Activated T-helper 17 cell treated with anti-CD3 and anti-CD28 coated beads, Interleukin-2, amount 50 U/mL, for 72 hours (primary cell): Measurements from ENCODE around the gene OR8S1. TPM values are rescaled to one million over a fixed set of nuclear protein-coding genes. Genes with fewer than 3 reads are reported as not detected.
"Not testable (repeated sequence)": the region's sequence is repeated elsewhere in the genome, so short reads cannot be mapped to it uniquely, and the experiment has no call there.

Experiments
- ATAC-seq: fragments of 150-1000 bp; cut with Tn5 transposase; replicated peaks from 2 replicates; pipeline ENCODE4 v1.10.0; 2021; ENCODE audit warnings: mild to moderate bottlenecking, moderate library complexity
- H3K27ac Mint-ChIP-seq: one replicate; pipeline ENCODE4 v1.8.0; 2022; ENCODE audit warnings: mixed read lengths
- H3K27me3 Mint-ChIP-seq: one replicate; pipeline ENCODE4 v1.8.0; 2022; ENCODE audit warnings: mixed read lengths
- H3K36me3 Mint-ChIP-seq: one replicate; pipeline ENCODE4 v1.8.0; 2022; ENCODE audit warnings: low read depth, mild to moderate bottlenecking, mixed read lengths
- H3K4me1 Mint-ChIP-seq: one replicate; pipeline ENCODE4 v1.8.0; 2022; ENCODE audit warnings: mixed read lengths
- H3K4me3 Mint-ChIP-seq: one replicate; pipeline ENCODE4 v1.8.0; 2022; ENCODE audit warnings: mild to moderate bottlenecking, mixed read lengths
- H3K9me3 Mint-ChIP-seq: one replicate; pipeline ENCODE4 v1.8.0; 2022; ENCODE audit warnings: mixed read lengths
- total RNA-seq, 2 donors: library from RNA; stranded (reverse); gene quantifications; one replicate each; pipeline ENCODE4 v1.2.3, GENCODE V29; 2022

OR8S1 gene, protein sequence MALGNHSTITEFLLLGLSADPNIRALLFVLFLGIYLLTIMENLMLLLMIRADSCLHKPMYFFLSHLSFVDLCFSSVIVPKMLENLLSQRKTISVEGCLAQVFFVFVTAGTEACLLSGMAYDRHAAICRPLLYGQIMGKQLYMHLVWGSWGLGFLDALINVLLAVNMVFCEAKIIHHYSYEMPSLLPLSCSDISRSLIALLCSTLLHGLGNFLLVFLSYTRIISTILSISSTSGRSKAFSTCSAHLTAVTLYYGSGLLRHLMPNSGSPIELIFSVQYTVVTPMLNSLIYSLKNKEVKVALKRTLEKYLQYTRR
- total RNA-seq = not detected

DNA sequence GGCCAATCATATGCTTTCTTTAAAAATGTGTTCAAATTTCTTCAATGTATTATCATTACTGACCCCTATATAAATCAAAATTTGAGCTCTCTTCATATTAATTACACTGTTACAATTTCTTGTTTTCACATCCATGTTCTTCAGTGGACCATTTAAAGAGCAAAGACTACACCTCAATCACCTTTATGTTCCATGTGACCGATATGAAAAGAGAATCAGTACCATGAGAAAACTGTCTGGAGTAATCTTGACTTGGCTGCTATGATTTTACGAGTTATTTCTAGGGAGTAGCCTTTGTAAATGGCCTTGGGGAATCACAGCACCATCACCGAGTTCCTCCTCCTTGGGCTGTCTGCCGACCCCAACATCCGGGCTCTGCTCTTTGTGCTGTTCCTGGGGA is at the start of gene OR8S1:
TSS of gene OR8S1 (plus strand) at position 301 of the 400 bp plus-strand sequence. CDS start at position 301, 0 bp downstream.
- H3K4me3 Mint-ChIP-seq = no peak within 1 kb of the TSS
- no peaks in the 10 kb centered on the region for H3K9me3 Mint-ChIP-seq
- no peak for ATAC-seq
- no peaks in the 10 kb centered on the region for H3K4me1 Mint-ChIP-seq
- peaks cover 7% of the 10 kb centered on the region for H3K27me3 Mint-ChIP-seq
- no peak within 1 kb of the TSS for H3K27ac Mint-ChIP-seq
- no peaks in the 10 kb centered on the region for H3K36me3 Mint-ChIP-seq

GRCh38 chr12:48482198-48482597 is 43.2 kb upstream of the OR8S1 start, which contains the start of gene C12orf54:
Gene C12orf54, plus strand, starts transcription at chr12:48482498. Its CDS starts 799 bp downstream, at chr12:48483297.
- Mint-ChIP-seq H3K27ac (no peak within 1 kb of the TSS), H3K27me3 (peaks cover 6% of the 10 kb centered on the region), H3K9me3 (no peaks in the 10 kb centered on the region), H3K36me3 (no peaks in the 10 kb centered on the region), H3K4me3 (no peak within 1 kb of the TSS), H3K4me1 (no peaks in the 10 kb centered on the region)
- no peak for ATAC-seq

DNA sequence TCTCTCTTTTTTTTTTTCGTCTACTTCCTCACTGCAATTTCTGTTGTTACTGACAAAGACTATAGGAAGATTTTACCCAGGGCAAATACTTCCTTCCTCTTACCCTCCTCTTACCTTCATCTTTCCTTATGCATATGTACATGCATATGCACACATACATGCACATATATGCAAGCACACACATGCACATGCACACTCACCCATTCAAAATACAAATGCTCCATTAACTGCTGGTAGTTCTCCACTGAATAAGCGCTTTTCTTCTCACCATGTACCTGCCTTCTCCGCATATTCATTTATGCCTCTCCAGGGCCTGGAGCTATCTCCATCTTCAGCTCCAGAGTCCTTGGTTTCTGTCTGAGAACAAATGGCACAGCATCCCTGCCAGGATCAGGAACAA is 42.5 kb upstream of the OR8S1 start:
- H3K9me3 Mint-ChIP-seq = no peaks in the 10 kb centered on the region
- H3K4me3 Mint-ChIP-seq = no peak overlapping the region
- no peak overlapping the region for H3K27ac Mint-ChIP-seq
- H3K36me3 Mint-ChIP-seq = no peaks in the 10 kb centered on the region
- H3K4me1 Mint-ChIP-seq = no peaks in the 10 kb centered on the region
- H3K27me3 Mint-ChIP-seq = peaks cover 6% of the 10 kb centered on the region
- no peak for ATAC-seq

- no peak overlapping the region for H3K27ac Mint-ChIP-seq
- H3K27me3 Mint-ChIP-seq = peaks cover 6% of the 10 kb centered on the region
- H3K4me3 Mint-ChIP-seq = no peak overlapping the region
- no peak for ATAC-seq
- H3K36me3 Mint-ChIP-seq = no peaks in the 10 kb centered on the region
- no peaks in the 10 kb centered on the region for H3K9me3 Mint-ChIP-seq
- peaks cover 6% of the 10 kb centered on the region for H3K4me1 Mint-ChIP-seq
Measured at GRCh38 chr12:48486261-48486660, 39.2 kb upstream of the OR8S1 start.

DNA sequence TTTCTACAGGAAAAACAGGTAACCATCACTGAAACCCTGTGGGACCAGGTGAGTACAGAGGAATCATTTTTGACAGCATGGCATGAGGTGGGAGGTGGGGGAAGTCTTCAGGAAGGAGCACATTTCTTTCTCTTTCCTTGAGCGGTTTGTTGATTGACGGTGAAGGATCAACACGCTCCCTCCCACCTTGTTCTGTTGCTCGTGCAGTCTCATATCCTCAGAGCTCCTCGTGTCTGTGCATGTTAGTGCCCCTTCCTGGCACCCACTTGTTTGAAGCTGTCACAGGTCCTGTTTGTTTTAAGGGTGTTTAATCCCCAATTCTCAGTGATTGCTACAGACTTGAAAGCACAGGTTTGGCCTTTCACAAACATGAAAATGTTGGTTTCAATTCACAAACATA is 38.8 kb upstream of the OR8S1 start:
- no peak overlapping the region for H3K27ac Mint-ChIP-seq
- H3K9me3 Mint-ChIP-seq = no peaks in the 10 kb centered on the region
- ATAC-seq = no peak
- peaks cover 6% of the 10 kb centered on the region for H3K4me1 Mint-ChIP-seq
- H3K36me3 Mint-ChIP-seq = no peaks in the 10 kb centered on the region
- H3K4me3 Mint-ChIP-seq = no peak overlapping the region
- H3K27me3 Mint-ChIP-seq = peaks cover 6% of the 10 kb centered on the region

- Mint-ChIP-seq H3K9me3 (no peaks in the 10 kb centered on the region), H3K4me1 (peaks cover 6% of the 10 kb centered on the region), H3K4me3 (no peak overlapping the region), H3K36me3 (no peaks in the 10 kb centered on the region), H3K27me3 (peaks cover 3% of the 10 kb centered on the region), H3K27ac (no peak overlapping the region)
- peak; percentile 98 for ATAC-seq
Measured at GRCh38 chr12:48489012-48489411, 36.4 kb upstream of the OR8S1 start.

DNA sequence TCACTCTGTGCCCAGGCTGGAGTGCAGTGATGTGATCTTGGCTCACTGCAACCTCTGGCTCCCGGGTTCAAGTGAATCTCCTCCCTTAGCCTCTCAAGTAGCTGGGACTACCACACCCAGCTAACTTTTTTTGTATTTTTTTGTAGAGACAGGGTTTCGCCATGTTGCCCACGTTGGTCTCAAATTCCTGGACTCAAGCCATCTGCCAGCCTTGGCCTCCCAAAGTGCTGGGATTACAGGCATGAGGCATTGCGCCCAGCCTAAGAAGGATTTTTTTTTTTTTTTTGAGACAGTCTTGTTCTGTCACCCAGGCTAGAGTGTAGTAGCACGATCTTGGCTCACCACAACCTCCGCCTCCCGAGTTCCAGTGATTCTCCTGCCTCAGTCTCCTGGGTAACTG is 36.0 kb upstream of the OR8S1 start:
- not testable (repeated sequence) for H3K4me3 Mint-ChIP-seq, ATAC-seq, H3K27me3 Mint-ChIP-seq, H3K27ac Mint-ChIP-seq, H3K36me3 Mint-ChIP-seq, H3K4me1 Mint-ChIP-seq, H3K9me3 Mint-ChIP-seq

DNA sequence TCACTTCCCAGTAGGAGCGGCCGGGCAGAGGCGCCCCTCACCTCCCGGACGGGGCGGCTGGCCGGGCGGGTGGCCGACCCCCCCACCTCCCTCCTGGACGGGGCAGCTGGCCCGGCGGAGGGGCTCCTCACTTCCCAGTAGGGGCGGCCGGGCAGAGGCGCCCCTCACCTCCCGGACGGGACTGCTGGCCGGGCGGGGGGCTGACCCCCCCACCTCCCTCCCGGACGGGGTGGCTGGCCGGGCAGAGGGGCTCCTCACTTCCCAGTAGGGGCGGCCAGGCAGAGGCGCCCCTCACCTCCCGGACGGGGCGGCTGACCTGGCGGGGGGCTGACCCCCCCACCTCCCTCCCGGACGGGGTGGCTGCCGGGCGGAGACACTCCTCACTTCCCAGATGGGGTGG is 25.2 kb upstream of the OR8S1 start:
- not testable (repeated sequence) for H3K27ac Mint-ChIP-seq, ATAC-seq, H3K4me1 Mint-ChIP-seq, H3K36me3 Mint-ChIP-seq, H3K9me3 Mint-ChIP-seq, H3K4me3 Mint-ChIP-seq
- H3K27me3 Mint-ChIP-seq = peaks cover 24% of the 10 kb centered on the region

GRCh38 chr12:48506836-48507235 is 18.6 kb upstream of the OR8S1 start:
- H3K4me3 Mint-ChIP-seq, H3K36me3 Mint-ChIP-seq, ATAC-seq, H3K27ac Mint-ChIP-seq, H3K4me1 Mint-ChIP-seq, H3K9me3 Mint-ChIP-seq: not testable (repeated sequence)
- H3K27me3 Mint-ChIP-seq = peaks cover 31% of the 10 kb centered on the region

DNA sequence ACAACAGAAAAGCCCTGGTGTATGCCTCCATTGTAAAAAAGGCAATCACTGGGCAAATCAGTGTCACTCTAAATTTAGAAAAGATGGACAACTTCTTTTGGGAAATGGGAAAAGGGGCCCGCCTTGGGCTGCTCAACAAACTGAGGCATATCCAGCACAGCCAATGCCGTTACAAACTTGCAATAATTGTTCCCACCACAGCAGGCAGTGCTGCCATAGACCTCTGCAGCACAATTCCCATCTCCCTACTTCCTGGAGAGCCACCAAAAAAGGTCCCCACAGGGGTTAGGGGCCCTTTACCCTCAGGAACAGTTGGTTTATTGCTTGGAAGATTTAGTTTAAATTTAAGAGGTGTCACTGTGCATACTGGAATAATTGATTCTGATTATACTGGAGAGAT is 16.4 kb upstream of the OR8S1 start:
- H3K4me1 Mint-ChIP-seq = peaks cover 5% of the 10 kb centered on the region
- H3K4me3 Mint-ChIP-seq = no peak overlapping the region
- no peak overlapping the region for H3K27ac Mint-ChIP-seq
- H3K9me3 Mint-ChIP-seq = no peaks in the 10 kb centered on the region
- peaks cover 26% of the 10 kb centered on the region for H3K27me3 Mint-ChIP-seq
- ATAC-seq = no peak
- H3K36me3 Mint-ChIP-seq = no peaks in the 10 kb centered on the region

- no peak for ATAC-seq
- no peak overlapping the region for H3K27ac Mint-ChIP-seq
- H3K36me3 Mint-ChIP-seq = no peaks in the 10 kb centered on the region
- no peak overlapping the region for H3K4me3 Mint-ChIP-seq
- H3K27me3 Mint-ChIP-seq = peaks cover 21% of the 10 kb centered on the region
- H3K9me3 Mint-ChIP-seq = no peaks in the 10 kb centered on the region
- peaks cover 5% of the 10 kb centered on the region for H3K4me1 Mint-ChIP-seq
Measured at GRCh38 chr12:48510111-48510510, 15.3 kb upstream of the OR8S1 start.

DNA sequence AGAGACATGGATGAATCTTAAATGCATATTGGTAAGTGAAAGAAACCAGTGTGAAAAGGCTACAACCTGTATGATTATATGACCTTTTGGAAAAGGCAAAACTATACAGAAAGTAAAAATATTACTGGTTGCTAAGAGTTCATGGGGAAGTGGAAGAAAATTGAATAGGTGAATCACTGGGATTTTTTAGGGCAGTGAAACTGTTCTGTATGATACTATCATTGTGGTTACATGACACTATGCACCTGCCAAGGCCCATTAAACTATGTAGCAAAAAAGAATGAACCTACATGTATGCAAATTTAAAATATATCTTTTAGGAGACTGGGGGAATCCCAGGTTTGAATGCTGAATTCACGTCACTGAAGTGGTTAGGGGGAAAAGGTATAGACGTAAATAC is 12.6 kb upstream of the OR8S1 start:
- Mint-ChIP-seq H3K27ac (peak overlapping the region; percentile 13), H3K4me1 (peaks cover 5% of the 10 kb centered on the region), H3K27me3 (peaks cover 9% of the 10 kb centered on the region), H3K4me3 (no peak overlapping the region), H3K9me3 (no peaks in the 10 kb centered on the region), H3K36me3 (no peaks in the 10 kb centered on the region)
- peak; percentile 98 for ATAC-seq

DNA sequence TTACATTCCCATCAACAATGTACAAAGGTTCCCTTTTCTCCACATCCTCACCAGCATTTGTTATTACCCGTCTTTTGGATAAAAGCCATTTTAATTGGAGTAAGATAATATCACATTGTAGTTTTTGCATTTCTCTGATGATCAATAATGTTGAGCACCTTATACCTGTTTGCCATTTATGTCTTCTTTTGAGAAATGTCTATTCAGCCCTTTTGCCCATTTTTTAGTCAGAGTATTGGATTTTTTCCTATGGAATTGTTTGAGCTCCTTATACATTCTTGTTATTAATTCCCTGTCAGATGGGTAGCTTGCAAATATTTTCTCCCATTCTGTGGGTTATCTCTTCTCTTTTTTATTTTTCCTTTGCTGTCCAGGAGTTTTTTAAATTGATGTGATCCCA is 10.7 kb upstream of the OR8S1 start:
- ATAC-seq = no peak
- Mint-ChIP-seq H3K4me1 (peaks cover 5% of the 10 kb centered on the region), H3K4me3 (no peak overlapping the region), H3K27me3 (peaks cover 9% of the 10 kb centered on the region), H3K9me3 (no peaks in the 10 kb centered on the region), H3K27ac (no peak overlapping the region), H3K36me3 (no peaks in the 10 kb centered on the region)

- H3K27me3 Mint-ChIP-seq, H3K27ac Mint-ChIP-seq, H3K36me3 Mint-ChIP-seq, H3K4me3 Mint-ChIP-seq, ATAC-seq, H3K4me1 Mint-ChIP-seq, H3K9me3 Mint-ChIP-seq: not testable (repeated sequence)
Measured at GRCh38 chr12:48520381-48520780, 5.1 kb upstream of the OR8S1 start.

- Mint-ChIP-seq H3K4me3 (no peak overlapping the region), H3K4me1 (peaks cover 10% of the 10 kb centered on the region), H3K9me3 (no peaks in the 10 kb centered on the region), H3K36me3 (no peaks in the 10 kb centered on the region), H3K27ac (no peak overlapping the region), H3K27me3 (peaks cover 7% of the 10 kb centered on the region)
- no peak for ATAC-seq
Measured at GRCh38 chr12:48527891-48528670, 2.6 kb downstream of the OR8S1 start.
